ENCODE results near the gene ATRAID.
"Not testable (repeated sequence)": the region's sequence is repeated elsewhere in the genome, so short reads cannot be mapped to it uniquely, and the experiment has no call there.

The ATRAID gene

GRCh38 chr2:27191070-27191829, 20.6 kb upstream of the ATRAID start:
- DNase-seq (ENCODE audit: insufficient read length, low spot score), result peak; percentile 46

GRCh38 chr2:27194538-27195354, 17.1 kb upstream of the ATRAID start:
- TF ChIP-seq SPI1 (IDR thresholded peaks at IDR 0.05; ENCODE audit: low read depth, low read length) (no peak), POLR2A (IDR thresholded peaks at IDR 0.05; ENCODE audit: low read depth, low read length) (no peak), POLR2AphosphoS5 (IDR thresholded peaks at IDR 0.05; ENCODE audit: low read depth, low read length) (no peak), PAX5 (IDR thresholded peaks at IDR 0.05; ENCODE audit: insufficient read depth, low read length, severe bottlenecking) (no peak), POU2F2 (IDR thresholded peaks at IDR 0.05; ENCODE audit: low read depth, low read length) (no peak), TAF1 (IDR thresholded peaks at IDR 0.05; ENCODE audit: low read depth, low read length) (no peak)
- no peak for FAIRE-seq
- no peak for DNase-seq (ENCODE audit: insufficient read length, low spot score)

More at GRCh38 chr2:27191070-27191829, 20.6 kb upstream of the ATRAID start:
- no peak for TF ChIP-seq POU2F2 (IDR thresholded peaks at IDR 0.05; ENCODE audit: low read depth, low read length)
- no peak for TF ChIP-seq TAF1 (IDR thresholded peaks at IDR 0.05; ENCODE audit: low read depth, low read length)
- TF ChIP-seq PAX5 (IDR thresholded peaks at IDR 0.05; ENCODE audit: insufficient read depth, low read length, severe bottlenecking), result no peak
- no peak for TF ChIP-seq POLR2AphosphoS5 (IDR thresholded peaks at IDR 0.05; ENCODE audit: low read depth, low read length)
- peak; percentile 20 for FAIRE-seq

GRCh38 chr2:27195799-27196198, 16.0 kb upstream of the ATRAID start:
- not testable (repeated sequence) for DNase-seq (ENCODE audit: insufficient read length, low spot score); FAIRE-seq

- peak; percentile 48 for FAIRE-seq
- not testable (repeated sequence) for DNase-seq (ENCODE audit: insufficient read length, low spot score)
These were observed 13.8 kb upstream of the ATRAID start for GRCh38 chr2:27198068-27198467.

- no peak for FAIRE-seq
- TF ChIP-seq POU2F2 (IDR thresholded peaks at IDR 0.05; ENCODE audit: low read depth, low read length) (no peak), POLR2A (IDR thresholded peaks at IDR 0.05; ENCODE audit: low read depth, low read length) (no peak)
- DNase-seq (ENCODE audit: insufficient read length, low spot score), result no peak
These were observed 13.2 kb upstream of the ATRAID start for GRCh38 chr2:27198627-27199026.

GRCh38 chr2:27199241-27199640, 12.6 kb upstream of the ATRAID start:
- no peak for DNase-seq (ENCODE audit: insufficient read length, low spot score)
- no peak for FAIRE-seq
- no peak for TF ChIP-seq TAF1 (IDR thresholded peaks at IDR 0.05; ENCODE audit: low read depth, low read length)
- no peak for TF ChIP-seq SPI1 (IDR thresholded peaks at IDR 0.05; ENCODE audit: low read depth, low read length)
- TF ChIP-seq POLR2AphosphoS5 (IDR thresholded peaks at IDR 0.05; ENCODE audit: low read depth, low read length), result no peak
- TF ChIP-seq PAX5 (IDR thresholded peaks at IDR 0.05; ENCODE audit: insufficient read depth, low read length, severe bottlenecking), result no peak
- no peak for TF ChIP-seq POU2F2 (IDR thresholded peaks at IDR 0.05; ENCODE audit: low read depth, low read length)
- no peak; the same call in 1 of the 2 replicates for TF ChIP-seq POLR2A (IDR thresholded peaks at IDR 0.05; ENCODE audit: low read depth, low read length)

GRCh38 chr2:27201675-27202074, 10.2 kb upstream of the ATRAID start:
- DNase-seq (ENCODE audit: insufficient read length, low spot score) (no peak), FAIRE-seq (no peak)
- no peak for TF ChIP-seq POU2F2 (IDR thresholded peaks at IDR 0.05; ENCODE audit: low read depth, low read length)
- TF ChIP-seq POLR2A (IDR thresholded peaks at IDR 0.05; ENCODE audit: low read depth, low read length), result no peak; the same call in 1 of the 2 replicates
- TF ChIP-seq PAX5 (IDR thresholded peaks at IDR 0.05; ENCODE audit: insufficient read depth, low read length, severe bottlenecking), result no peak
- TF ChIP-seq POLR2AphosphoS5 (IDR thresholded peaks at IDR 0.05; ENCODE audit: low read depth, low read length), result no peak

- DNase-seq (ENCODE audit: insufficient read length, low spot score) (no peak), FAIRE-seq (no peak)
- TF ChIP-seq POLR2A (IDR thresholded peaks at IDR 0.05; ENCODE audit: low read depth, low read length) (no peak), SPI1 (IDR thresholded peaks at IDR 0.05; ENCODE audit: low read depth, low read length) (no peak), PAX5 (IDR thresholded peaks at IDR 0.05; ENCODE audit: insufficient read depth, low read length, severe bottlenecking) (no peak), TAF1 (IDR thresholded peaks at IDR 0.05; ENCODE audit: low read depth, low read length) (no peak), POLR2AphosphoS5 (IDR thresholded peaks at IDR 0.05; ENCODE audit: low read depth, low read length) (no peak), POU2F2 (IDR thresholded peaks at IDR 0.05; ENCODE audit: low read depth, low read length) (no peak)
These were observed 9.0 kb upstream of the ATRAID start for GRCh38 chr2:27202854-27203253.

GRCh38 chr2:27203741-27204140, 8.1 kb upstream of the ATRAID start:
- DNase-seq (ENCODE audit: insufficient read length, low spot score) (no peak), FAIRE-seq (no peak)
- no peak for TF ChIP-seq TAF1 (IDR thresholded peaks at IDR 0.05; ENCODE audit: low read depth, low read length)
- no peak for TF ChIP-seq SPI1 (IDR thresholded peaks at IDR 0.05; ENCODE audit: low read depth, low read length)
- no peak for TF ChIP-seq POLR2AphosphoS5 (IDR thresholded peaks at IDR 0.05; ENCODE audit: low read depth, low read length)
- TF ChIP-seq POU2F2 (IDR thresholded peaks at IDR 0.05; ENCODE audit: low read depth, low read length), result no peak
- no peak for TF ChIP-seq PAX5 (IDR thresholded peaks at IDR 0.05; ENCODE audit: insufficient read depth, low read length, severe bottlenecking)
- TF ChIP-seq POLR2A (IDR thresholded peaks at IDR 0.05; ENCODE audit: low read depth, low read length), result no peak

GRCh38 chr2:27204566-27204965, 7.3 kb upstream of the ATRAID start:
- TF ChIP-seq TAF1 (IDR thresholded peaks at IDR 0.05; ENCODE audit: low read depth, low read length) (no peak), POU2F2 (IDR thresholded peaks at IDR 0.05; ENCODE audit: low read depth, low read length) (no peak), POLR2AphosphoS5 (IDR thresholded peaks at IDR 0.05; ENCODE audit: low read depth, low read length) (no peak), POLR2A (IDR thresholded peaks at IDR 0.05; ENCODE audit: low read depth, low read length) (no peak), SPI1 (IDR thresholded peaks at IDR 0.05; ENCODE audit: low read depth, low read length) (no peak), PAX5 (IDR thresholded peaks at IDR 0.05; ENCODE audit: insufficient read depth, low read length, severe bottlenecking) (no peak)
- DNase-seq (ENCODE audit: insufficient read length, low spot score), result no peak
- FAIRE-seq, result no peak

Data from GM12891 (cell line).